Muscle layer of colon (tissue), 2 donors: ENCODE results near the gene UBR3.
"Not testable (repeated sequence)": the region's sequence is repeated elsewhere in the genome, so short reads cannot be mapped to it uniquely, and the experiment has no call there.

Experiments
- H3K27ac ChIP-seq: one replicate; pipeline ENCODE4 v1.7.0; 2013; ENCODE audit warnings: low read depth, mild to moderate bottlenecking, low read length, moderate library complexity
- H3K27me3 ChIP-seq, 2 donors: one replicate each; pipeline ENCODE4 v1.7.0; 2013; ENCODE audit warnings: low read length in 2 of 2, mild to moderate bottlenecking in 2 of 2; ENCODE audit not compliant: insufficient read depth in 2 of 2, control insufficient read depth in 1 of 2
- H3K36me3 ChIP-seq: one replicate; pipeline ENCODE4 v1.7.0; 2013; ENCODE audit warnings: mild to moderate bottlenecking, low read length; ENCODE audit not compliant: insufficient read depth
- H3K4me1 ChIP-seq: one replicate; pipeline ENCODE4 v1.7.0; 2013; ENCODE audit warnings: mild to moderate bottlenecking, low read length; ENCODE audit not compliant: insufficient read depth
- H3K4me3 ChIP-seq, 2 donors: one replicate each; pipeline ENCODE4 v1.7.0; 2013; ENCODE audit warnings: low read length in 2 of 2, low read depth in 1 of 2, mild to moderate bottlenecking in 1 of 2, moderate library complexity in 1 of 2
- H3K9ac ChIP-seq: one replicate; pipeline ENCODE4 v1.7.0; 2013; ENCODE audit warnings: low read length
- H3K9me3 ChIP-seq: one replicate; pipeline ENCODE4 v1.7.0; 2013; ENCODE audit warnings: mild to moderate bottlenecking, low read length
- donor health status: abdominal sarcoma.
- donor health status: Adenocarcinoma of cecum.

Gene UBR3

GRCh38 chr2:170095380-170095779, 268.1 kb downstream of the UBR3 start:
- Histone ChIP-seq H3K9ac (no peak overlapping the region), H3K4me1 (no peaks in the 10 kb centered on the region), H3K27me3 (no peaks in the 10 kb centered on the region), H3K4me3 (no peak overlapping the region), H3K36me3 (no peaks in the 10 kb centered on the region), H3K27ac (no peak overlapping the region), H3K9me3 (no peaks in the 10 kb centered on the region)

- no peaks in the 10 kb centered on the region for H3K27me3 ChIP-seq
- no peaks in the 10 kb centered on the region for H3K9me3 ChIP-seq
- H3K4me3 ChIP-seq = no peak overlapping the region
- no peaks in the 10 kb centered on the region for H3K36me3 ChIP-seq
- no peaks in the 10 kb centered on the region for H3K4me1 ChIP-seq
- H3K9ac ChIP-seq = no peak overlapping the region
- no peak overlapping the region for H3K27ac ChIP-seq
Observed at GRCh38 chr2:170098626-170099312, 271.5 kb downstream of the UBR3 start.

GRCh38 chr2:170101789-170102188, 274.5 kb downstream of the UBR3 start:
- Histone ChIP-seq H3K9me3 (no peaks in the 10 kb centered on the region), H3K4me1 (no peaks in the 10 kb centered on the region), H3K9ac (no peak overlapping the region), H3K27me3 (no peaks in the 10 kb centered on the region), H3K27ac (no peak overlapping the region), H3K4me3 (no peak overlapping the region), H3K36me3 (no peaks in the 10 kb centered on the region)

GRCh38 chr2:170106102-170106840, 279.0 kb downstream of the UBR3 start:
- H3K4me3 ChIP-seq = no peak overlapping the region
- no peaks in the 10 kb centered on the region for H3K4me1 ChIP-seq
- H3K9me3 ChIP-seq = no peaks in the 10 kb centered on the region
- H3K27me3 ChIP-seq = no peaks in the 10 kb centered on the region
- H3K36me3 ChIP-seq = no peaks in the 10 kb centered on the region
- no peak overlapping the region for H3K9ac ChIP-seq
- H3K27ac ChIP-seq = no peak overlapping the region

- H3K9me3 ChIP-seq = no peaks in the 10 kb centered on the region
- H3K27me3 ChIP-seq = no peaks in the 10 kb centered on the region
- H3K4me3 ChIP-seq = no peak overlapping the region
- no peak overlapping the region for H3K9ac ChIP-seq
- no peaks in the 10 kb centered on the region for H3K4me1 ChIP-seq
- no peak overlapping the region for H3K27ac ChIP-seq
- H3K36me3 ChIP-seq = no peaks in the 10 kb centered on the region
Observed at GRCh38 chr2:170113168-170113894, 286.1 kb downstream of the UBR3 start.

GRCh38 chr2:170115501-170116229, 288.4 kb downstream of the UBR3 start:
- Histone ChIP-seq H3K36me3 (no peaks in the 10 kb centered on the region), H3K4me1 (no peaks in the 10 kb centered on the region), H3K9ac (no peak overlapping the region), H3K27me3 (no peaks in the 10 kb centered on the region), H3K9me3 (no peaks in the 10 kb centered on the region), H3K4me3 (no peak overlapping the region), H3K27ac (no peak overlapping the region)

- no peaks in the 10 kb centered on the region for H3K9me3 ChIP-seq
- no peak overlapping the region for H3K27ac ChIP-seq
- no peak overlapping the region for H3K4me3 ChIP-seq
- no peaks in the 10 kb centered on the region for H3K27me3 ChIP-seq
- H3K9ac ChIP-seq = no peak overlapping the region
- no peaks in the 10 kb centered on the region for H3K4me1 ChIP-seq
- H3K36me3 ChIP-seq = no peaks in the 10 kb centered on the region
Observed at GRCh38 chr2:170118641-170119040, 291.4 kb downstream of the UBR3 start.

- not testable (repeated sequence) for H3K9me3 ChIP-seq, H3K4me3 ChIP-seq, H3K4me1 ChIP-seq, H3K36me3 ChIP-seq, H3K27me3 ChIP-seq, H3K9ac ChIP-seq, H3K27ac ChIP-seq
Observed at GRCh38 chr2:170119326-170119725, 292.1 kb downstream of the UBR3 start.

- H3K27me3 ChIP-seq = no peaks in the 10 kb centered on the region
- no peak overlapping the region for H3K4me3 ChIP-seq
- no peak overlapping the region for H3K27ac ChIP-seq
- H3K9ac ChIP-seq = no peak overlapping the region
- H3K4me1 ChIP-seq = no peaks in the 10 kb centered on the region
- H3K9me3 ChIP-seq = no peaks in the 10 kb centered on the region
- no peaks in the 10 kb centered on the region for H3K36me3 ChIP-seq
Observed at GRCh38 chr2:170121689-170122088, 294.4 kb downstream of the UBR3 start.

GRCh38 chr2:170122883-170123547, 295.8 kb downstream of the UBR3 start:
- no peaks in the 10 kb centered on the region for H3K36me3 ChIP-seq
- H3K9me3 ChIP-seq = no peaks in the 10 kb centered on the region
- no peaks in the 10 kb centered on the region for H3K27me3 ChIP-seq
- no peak overlapping the region for H3K27ac ChIP-seq
- no peak overlapping the region for H3K9ac ChIP-seq
- no peak overlapping the region for H3K4me3 ChIP-seq
- no peaks in the 10 kb centered on the region for H3K4me1 ChIP-seq

- Histone ChIP-seq H3K4me3 (no peak overlapping the region), H3K27ac (no peak overlapping the region), H3K9me3 (no peaks in the 10 kb centered on the region), H3K4me1 (no peaks in the 10 kb centered on the region), H3K27me3 (no peaks in the 10 kb centered on the region), H3K9ac (no peak overlapping the region), H3K36me3 (no peaks in the 10 kb centered on the region)
Observed at GRCh38 chr2:170123593-170123992, 296.3 kb downstream of the UBR3 start.
